Ramos (cell line): Measurements from ENCODE around the gene HNRNPUL1.
"Not testable (repeated sequence)": the region's sequence is repeated elsewhere in the genome, so short reads cannot be mapped to it uniquely, and the experiment has no call there.

ENCODE experiments used
- in situ Hi-C: fragments of 300-500 bp; cut with MboI; formaldehyde crosslinking; loops from one replicate; pipeline ENCODE4 v1.14.3; 2022; ENCODE audit warnings: low sequenced_read_pairs; ENCODE audit not compliant: unreplicated experiment

HNRNPUL1 gene

DNA sequence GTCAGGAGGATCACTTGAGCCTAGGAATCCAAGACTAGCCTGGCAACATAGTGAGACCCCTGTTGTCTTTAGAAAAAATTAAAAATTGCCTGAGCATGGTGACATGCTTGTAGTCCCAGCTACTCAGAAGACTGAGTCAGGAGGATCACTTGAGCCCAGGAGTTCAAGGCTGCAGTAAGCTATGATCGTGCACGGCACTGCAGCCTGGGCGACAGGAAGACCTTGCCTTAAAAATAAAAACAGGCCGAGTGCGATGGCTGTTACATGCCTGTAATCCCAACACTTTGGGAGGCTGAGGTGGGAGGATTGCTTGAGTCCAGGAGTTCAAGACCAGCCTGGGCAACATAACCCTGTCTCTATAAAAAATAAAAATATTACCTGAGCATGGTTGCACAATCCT is 5.4 kb downstream of the HNRNPUL1 start:
- in situ Hi-C loops, result no loop called here

DNA sequence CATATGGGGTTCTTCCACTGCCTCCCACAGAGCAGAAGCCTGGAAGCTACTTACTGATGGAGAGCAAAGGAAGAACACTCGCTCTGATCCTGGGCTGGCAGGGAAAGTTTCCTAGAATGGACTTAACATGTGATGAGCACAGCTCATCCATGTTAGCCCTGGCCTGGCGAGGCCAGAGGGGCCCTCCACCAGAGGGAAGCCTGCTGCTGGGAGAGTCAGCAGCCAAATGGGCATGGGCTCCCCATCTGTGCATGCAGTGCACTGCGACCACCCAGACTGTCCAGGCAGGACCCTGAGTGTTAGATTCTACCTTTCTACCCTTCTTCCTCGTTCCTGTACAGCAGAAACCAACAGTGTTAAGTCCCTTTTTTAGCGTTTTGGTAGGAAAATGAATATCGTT is 8.9 kb downstream of the HNRNPUL1 start:
- in situ Hi-C loops, result no loop called here

DNA sequence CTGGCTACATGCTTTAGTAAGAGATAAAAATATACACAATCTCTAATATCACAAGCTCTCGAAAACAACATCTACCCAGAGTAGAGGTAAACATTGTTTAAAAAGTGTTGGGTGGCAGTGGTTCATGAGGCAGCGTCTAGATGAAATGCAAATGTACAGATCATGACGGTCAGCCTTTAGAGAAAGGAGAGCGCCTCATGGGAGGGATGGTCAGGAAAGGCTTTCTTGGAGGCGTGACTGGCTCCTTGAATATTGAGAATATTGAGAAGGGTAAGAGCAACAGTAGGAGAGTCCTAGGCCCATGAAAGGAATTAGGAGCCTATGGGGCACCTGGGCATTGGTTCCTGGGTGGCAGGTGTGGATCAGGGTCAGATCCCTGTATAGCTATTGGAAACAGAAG is 10.6 kb downstream of the HNRNPUL1 start:
- in situ Hi-C loops, result no loop called here

DNA sequence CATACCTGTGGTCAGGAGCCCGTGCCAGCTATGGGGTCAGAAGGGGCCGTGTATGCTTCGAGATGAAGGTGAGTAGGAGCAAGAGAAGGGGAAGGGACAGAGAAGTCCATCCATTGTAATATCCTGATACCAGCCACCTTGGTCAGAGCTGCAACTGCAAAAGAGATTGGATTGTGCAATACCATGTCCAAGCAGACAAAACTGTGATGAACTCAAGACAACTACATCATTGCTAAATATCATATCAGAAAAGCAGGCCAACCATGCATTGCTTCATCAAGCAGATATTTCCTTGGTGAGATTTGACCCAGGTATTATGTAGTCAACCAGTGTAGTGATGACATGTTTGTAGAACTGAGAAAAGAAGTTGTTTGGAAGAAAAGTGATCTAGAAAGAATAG is 12.1 kb downstream of the HNRNPUL1 start:
- in situ Hi-C loops, result no loop called here

DNA sequence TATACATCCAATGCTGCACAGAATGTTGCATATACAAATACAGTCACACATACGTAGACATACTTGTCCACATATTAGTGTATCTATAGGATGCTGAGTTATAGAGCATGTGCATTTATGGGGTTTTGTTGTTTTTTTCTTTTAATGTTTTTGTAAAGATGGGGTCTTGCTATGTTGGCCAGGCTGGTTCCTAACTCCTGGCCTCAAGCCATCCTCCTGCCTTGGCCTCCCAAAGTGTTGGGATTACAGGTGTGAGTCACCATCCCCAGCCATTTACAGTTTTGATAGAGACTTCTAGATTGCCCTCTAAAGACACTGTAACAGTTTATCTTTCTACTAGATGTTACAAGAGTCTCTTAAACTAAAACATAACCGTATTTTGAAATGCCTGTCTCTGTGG is 14.3 kb downstream of the HNRNPUL1 start:
- in situ Hi-C loops, result no loop called here

DNA sequence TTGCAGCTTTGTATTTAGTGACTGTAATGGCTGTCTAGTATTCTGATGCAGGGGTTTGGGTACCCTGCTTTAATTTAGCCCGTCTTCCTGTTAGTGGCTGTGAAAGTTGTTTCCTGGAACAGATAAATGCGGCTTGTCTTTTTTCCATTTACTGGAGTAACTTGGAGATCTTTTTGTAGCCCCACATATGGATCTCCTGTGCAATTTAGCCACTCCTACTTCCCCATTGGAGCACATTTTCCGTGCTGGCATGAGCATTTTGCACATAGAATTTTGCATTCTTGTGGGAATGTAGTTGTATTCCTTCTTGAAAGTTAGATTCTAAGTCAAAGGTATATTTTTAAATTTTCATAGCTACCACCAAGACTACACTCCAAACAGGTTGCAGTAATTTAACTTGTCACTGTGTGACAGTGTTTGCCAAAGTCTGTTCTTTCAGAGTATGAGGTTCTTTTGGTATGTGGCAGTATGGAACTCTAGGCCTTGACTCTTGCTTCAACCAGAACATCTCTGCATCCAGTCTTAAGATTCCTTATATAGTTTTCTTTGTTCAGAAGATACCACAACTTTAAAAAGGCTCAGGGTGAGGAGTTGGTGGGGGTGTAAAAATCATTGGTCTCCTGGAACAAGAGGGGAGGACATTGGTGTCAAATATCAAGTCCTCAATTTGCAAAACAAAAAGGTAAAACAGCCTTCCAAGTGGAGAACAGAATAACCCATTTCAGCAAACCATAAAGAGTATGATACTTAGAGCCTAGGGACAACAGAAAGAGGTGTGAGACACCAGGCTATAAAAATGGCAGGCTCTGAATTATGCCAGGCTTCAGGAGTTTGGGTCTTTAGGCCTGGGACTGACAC is 24.7 kb downstream of the HNRNPUL1 start:
- in situ Hi-C loops, result no loop called here

DNA sequence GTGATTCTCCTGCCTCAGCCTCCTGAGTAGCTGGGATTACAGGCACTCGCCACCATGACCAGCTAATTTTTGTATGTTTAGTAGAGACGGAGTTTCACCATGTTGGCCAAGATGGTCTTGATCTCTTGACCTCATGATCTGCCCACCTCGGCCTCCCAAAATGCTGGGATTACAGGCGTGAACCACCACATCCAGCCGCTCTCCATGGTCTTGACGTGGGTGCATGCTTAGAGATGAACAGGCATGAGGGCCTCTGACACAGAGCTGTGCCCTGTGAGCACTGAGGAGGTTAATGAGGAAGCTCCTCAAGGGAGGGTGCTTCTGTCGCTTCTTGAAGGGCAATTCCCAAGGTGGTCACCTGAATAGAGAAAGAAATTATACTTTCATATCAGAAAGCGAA is 25.6 kb downstream of the HNRNPUL1 start:
- in situ Hi-C loops, result not testable (repeated sequence)

DNA sequence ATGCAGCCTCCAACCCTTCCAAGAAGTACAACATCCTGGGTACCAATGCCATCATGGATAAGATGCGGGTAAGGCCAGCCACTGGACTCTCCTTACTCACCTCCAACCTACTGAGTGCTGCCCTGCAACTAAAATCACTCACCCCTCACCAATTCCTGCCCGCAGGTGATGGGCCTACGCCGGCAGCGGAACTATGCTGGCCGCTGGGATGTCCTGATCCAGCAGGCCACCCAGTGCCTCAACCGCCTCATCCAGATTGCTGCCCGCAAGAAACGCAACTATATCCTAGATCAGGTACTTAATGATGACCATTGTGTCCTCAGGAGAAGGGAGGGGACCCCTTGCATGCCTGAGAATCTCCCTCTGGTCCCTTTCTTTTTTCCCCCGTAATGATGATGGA is 30.2 kb downstream of the HNRNPUL1 start:
- in situ Hi-C loops, result no loop called here

DNA sequence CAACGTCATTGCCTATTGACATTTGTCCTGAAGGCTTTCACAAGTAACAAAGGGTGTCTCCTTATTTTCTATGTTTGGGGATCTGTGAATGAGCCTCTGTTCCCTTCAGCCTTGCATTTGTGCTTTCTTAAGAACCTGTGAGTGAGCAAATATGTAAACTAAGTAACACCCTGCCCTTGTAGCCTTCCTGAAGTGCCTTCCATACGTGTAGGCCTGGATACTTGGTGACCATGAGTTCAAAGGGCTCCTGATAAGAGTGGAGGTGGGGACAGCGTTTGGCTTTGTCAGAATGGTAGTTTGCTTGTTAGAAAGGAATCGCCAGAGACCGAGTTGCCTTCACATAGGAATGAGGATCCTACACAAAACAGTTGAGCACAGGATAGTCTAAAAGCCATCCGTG is 31.3 kb downstream of the HNRNPUL1 start:
- in situ Hi-C loops, result no loop called here

DNA sequence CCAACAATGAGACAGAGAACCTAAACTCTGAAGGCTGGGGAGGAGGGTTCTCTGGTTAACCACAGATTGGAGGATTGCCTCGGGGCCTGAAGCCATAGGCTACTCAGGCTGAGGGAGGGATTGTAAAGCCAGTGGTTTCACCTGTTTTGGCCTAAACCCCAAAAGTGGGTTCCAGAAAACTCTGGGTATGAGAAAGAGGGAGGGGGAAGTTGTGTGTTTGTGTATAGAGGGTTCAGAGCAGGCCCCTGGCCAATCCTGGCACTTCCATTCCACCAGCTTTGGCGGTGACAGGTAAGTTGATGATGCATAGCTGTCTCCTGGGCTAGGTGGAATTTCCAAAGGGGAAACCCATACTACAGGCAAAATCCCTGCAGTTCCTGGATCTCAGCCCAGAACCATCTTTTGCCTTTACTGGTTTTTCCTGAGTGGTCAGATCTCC is 32.3 kb downstream of the HNRNPUL1 start:
- in situ Hi-C loops, result no loop called here

DNA sequence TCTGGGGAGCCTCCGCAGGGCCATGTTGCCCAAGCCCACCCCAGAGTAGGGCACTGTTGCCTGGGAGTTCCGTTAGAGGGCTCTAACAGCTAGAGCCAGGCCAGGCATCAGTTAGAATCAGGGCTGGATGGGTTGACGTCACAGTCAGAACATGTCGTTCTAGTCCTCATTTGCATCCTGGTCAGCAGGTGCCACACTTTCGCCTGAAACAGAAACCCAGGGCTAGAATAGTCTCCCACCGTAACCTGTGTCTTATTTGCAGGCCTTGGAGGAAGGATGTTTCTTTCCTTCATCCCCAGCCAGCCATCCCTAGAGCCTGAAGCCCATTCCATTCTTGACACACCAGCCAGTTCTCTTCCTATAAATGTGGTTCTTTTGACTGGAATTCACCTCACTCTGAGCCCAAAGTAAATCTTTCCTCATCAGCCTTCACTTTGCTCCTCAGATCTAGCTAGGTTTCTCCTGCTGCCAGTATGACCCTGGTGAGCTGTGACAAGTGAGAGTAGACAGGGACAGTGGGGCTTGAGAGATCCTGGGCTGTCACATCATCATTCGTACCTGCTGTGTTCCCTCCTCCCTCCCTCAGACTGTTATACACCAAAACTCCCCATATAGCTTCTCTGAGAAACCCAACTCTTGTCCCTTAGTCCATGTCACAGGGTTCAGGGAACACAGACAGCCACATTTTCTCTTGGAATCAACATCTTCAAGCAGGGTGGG is 33.6 kb downstream of the HNRNPUL1 start:
- in situ Hi-C loops, result no loop called here

DNA sequence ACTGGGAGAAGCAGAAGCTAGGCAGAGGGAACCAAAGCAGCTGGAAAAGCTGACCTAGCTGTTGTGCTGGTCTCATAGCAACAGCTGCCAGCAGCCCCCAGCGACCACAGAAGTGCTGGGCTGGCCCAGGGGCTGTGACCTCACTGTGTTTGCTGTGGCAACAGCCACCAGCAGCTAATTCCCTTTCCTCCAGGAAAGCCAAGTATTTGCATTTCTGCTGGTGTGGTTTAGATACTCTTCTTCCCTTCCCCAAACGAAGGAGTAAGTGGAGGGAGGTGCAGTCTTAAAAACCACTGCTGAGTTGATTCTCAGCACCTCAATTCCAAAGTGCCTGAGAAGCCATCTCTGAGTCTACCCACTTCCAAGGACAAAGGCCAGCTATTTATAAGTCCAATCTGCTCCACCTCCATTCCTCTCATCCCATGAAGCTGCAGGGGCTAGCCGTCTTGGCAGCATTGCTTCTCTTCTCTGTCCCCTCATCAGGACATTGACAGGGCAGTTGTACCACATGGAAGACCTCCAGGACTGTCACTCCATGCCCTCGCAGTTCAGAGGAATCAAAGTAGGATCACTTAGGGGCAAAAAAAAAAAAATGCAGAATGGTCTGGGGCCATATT is 34.3 kb downstream of the HNRNPUL1 start:
- in situ Hi-C loops, result no loop called here

DNA sequence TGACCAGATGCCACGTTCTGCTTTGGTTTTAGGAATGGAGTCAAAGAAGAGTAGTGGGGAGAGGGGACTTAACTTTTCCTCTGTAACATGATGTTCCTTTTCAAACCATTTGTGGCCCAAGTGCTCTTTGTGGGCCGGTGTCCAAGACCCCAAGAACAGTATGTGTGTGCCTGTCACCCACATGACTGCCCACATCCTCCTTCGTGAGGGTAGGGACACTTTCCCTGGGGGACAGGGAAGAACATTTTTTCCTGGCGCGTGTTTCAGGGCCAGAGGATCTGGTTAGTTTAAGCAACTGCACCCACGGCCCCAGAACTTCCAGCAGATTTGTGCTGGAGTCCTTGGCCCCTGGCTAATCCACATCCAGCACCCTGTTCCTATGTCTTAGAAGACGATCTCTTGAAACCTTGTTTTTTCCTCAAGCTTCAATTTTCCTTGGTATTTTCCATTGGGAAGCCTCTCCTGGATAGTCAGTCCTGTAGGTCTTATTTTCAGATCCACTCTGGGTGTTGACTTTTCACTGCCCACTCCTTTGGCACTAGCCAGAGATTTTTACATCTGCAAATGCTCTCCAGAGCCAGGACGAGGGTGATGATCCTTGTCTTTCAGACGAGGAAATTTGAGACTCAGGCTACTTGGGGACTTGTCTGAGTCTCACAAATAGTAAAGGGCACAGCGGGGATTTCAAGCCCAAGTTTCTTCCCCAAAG is 35.0 kb downstream of the HNRNPUL1 start:
- in situ Hi-C loops, result no loop called here

DNA sequence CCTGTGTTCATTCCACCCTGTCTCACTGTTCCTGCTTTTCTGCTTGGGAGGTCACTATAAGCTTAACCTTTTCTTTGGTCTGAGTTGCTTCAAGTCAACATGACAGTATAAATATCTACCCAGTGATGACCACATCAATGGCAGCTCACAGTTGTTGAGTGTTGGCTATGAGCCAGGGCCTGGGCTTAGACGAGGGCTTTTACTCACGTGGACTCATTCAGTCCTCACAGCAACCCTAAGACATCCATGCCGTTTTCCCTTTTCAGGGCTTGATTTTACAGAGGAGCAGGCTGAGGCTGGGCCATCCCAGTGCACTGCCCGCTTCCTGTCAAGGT is 35.5 kb downstream of the HNRNPUL1 start:
- in situ Hi-C loops, result no loop called here

DNA sequence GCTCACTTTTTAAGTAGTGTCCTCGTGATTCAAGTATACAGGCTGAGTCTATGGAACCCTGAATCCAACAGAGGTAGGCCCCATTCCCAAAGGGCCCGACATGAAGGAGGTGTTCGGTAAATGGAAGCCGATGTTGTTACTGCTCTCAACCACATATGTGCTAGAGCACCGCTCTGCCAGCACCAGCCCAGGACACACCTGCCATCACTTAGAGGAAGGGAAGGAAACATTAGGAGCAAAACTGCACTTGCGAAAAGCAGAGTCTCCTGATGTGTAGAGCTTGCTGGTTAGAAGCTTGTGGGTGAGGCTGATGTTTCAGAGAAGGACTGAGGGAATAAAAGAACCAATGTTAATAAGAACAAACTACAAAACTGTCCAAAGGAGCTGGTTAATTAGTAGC is 36.4 kb downstream of the HNRNPUL1 start:
- in situ Hi-C loops, result no loop called here

DNA sequence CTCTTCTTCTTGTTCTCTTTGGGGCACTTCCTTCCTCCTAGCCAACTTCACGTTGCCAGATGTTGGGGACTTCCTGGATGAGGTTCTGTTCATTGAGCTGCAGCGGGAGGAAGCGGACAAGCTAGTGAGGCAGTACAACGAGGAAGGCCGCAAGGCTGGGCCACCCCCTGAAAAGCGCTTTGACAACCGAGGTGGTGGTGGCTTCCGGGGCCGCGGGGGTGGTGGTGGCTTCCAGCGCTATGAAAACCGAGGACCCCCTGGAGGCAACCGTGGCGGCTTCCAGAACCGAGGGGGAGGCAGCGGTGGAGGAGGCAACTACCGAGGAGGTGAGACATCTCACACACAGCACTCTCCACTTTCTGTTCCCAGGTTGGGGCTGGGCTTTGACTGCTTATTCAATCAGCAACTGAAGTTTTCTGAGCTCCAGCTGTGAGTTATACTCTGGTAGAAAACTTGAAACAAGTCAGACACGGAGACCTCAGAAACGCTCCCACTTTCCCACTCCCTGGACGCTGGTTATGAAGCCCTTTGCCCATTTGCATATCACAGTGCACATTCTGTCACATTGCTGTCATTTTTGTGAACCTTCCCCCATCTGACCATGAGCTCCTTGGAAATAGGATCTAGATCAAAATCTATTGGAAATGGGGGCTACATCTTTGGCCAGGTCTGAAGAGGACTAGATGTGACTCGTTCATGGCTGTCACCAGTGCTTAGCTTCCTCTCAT is 38.6 kb downstream of the HNRNPUL1 start:
- in situ Hi-C loops, result no loop called here

DNA sequence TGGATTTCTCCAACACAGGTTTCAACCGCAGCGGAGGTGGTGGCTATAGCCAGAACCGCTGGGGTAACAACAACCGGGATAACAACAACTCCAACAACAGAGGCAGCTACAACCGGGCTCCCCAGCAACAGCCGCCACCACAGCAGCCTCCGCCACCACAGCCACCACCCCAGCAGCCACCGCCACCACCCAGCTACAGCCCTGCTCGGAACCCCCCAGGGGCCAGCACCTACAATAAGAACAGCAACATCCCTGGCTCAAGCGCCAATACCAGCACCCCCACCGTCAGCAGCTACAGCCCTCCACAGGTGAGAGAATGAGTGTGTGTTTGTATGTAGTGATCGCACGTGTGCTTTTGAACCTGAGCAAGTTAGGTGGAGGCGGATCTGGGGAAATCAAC is 39.8 kb downstream of the HNRNPUL1 start:
- in situ Hi-C loops, result no loop called here

DNA sequence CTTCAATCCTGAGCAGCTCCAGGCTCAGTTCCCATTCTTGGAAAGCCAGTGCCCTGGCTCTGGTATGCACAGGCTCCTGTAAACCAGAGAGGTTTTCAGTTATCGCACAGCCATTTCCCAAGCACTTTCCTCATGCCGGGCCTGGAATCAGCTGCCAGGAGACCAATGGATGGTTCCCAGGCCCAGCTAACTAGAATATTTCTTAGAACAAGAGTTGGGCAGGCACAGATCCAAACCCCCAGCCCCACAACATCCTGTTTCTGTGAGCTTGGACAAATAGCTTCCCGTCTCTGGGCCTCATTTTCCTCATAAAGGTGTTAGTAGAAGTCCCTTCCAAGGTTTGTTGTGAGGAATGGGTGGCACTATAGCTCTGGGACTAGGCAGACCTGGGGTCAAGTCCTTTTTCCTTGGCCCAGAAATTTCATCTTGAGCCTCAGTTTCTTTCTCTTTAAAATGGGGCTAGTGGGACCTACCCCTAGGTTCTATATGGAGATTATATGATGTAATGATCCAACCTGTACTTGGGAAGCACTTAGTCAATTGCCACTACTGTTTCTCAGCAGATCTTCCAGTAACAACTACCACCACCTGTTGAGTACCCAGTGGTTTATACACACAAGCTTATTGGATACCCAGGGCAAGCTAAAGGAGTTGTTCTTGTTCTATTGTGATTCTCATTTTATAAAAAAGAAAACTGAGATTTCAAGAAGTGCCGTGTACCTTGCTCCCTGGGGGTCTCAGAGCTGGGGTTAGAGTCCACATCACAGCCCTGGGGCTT is 40.7 kb downstream of the HNRNPUL1 start:
- in situ Hi-C loops, result no loop called here
